Panc1 (cell line): Measurements from ENCODE around the gene GTF2A2. TPM values are rescaled to one million over a fixed set of nuclear protein-coding genes. Genes with fewer than 3 reads are reported as not detected.

Source experiments
- ATAC-seq: fragments of 200-7000 bp; cut with Tn5 transposase; 2 replicates; pipeline ENCODE4 v1.9.1; 2020; ENCODE audit warnings: mild to moderate bottlenecking, moderate library complexity
- BruUV-seq: library from RNA; stranded (reverse); fragments of 400-500 nt; replicated peaks from 2 replicates; lab custom pipeline; 2021; lab: Mats Ljungman, UMichigan
- CTCF ChIA-PET: fragments of 300-600 bp; sonication (Branson Sonifier 250); formaldehyde crosslinking; loops from one replicate; lab custom pipeline; 2022; ENCODE audit warnings: antibody characterized with exemption; lab: Charles Lee
- POLR2A ChIA-PET: fragments of 300-600 bp; sonication (Branson Sonifier 250); formaldehyde crosslinking; loops from one replicate; lab custom pipeline; 2022; ENCODE audit warnings: antibody characterized with exemption; lab: Charles Lee
- DNase-seq: peaks from one replicate; pipeline ENCODE4 v3.0.0-alpha.2; 2010; ENCODE audit warnings: low read depth, low spot score
- H3K27ac ChIP-seq: 2 replicates; pipeline ENCODE4 v1.5.1; 2011; ENCODE audit warnings: mild to moderate bottlenecking, low read length, inconsistent platforms
- H3K27me3 ChIP-seq: fragments of 200-500 bp; sonication (Bioruptor generic); 2 replicates; pipeline ENCODE4 v1.6.0; 2014; ENCODE audit warnings: low read length, inconsistent platforms; ENCODE audit not compliant: control insufficient read depth, insufficient read depth
- H3K36me3 ChIP-seq: fragments of 200-500 bp; sonication (Bioruptor generic); 2 replicates; pipeline ENCODE4 v1.5.1; 2014; ENCODE audit warnings: inconsistent platforms, mild to moderate bottlenecking, low read length, moderate library complexity; ENCODE audit not compliant: control insufficient read depth, insufficient read depth
- H3K4me1 ChIP-seq: 2 replicates; pipeline ENCODE4 v1.5.1; 2011; ENCODE audit warnings: inconsistent platforms, mild to moderate bottlenecking, low read length, moderate library complexity; ENCODE audit not compliant: control insufficient read depth, insufficient read depth
- H3K4me3 ChIP-seq, 2 experiments: 2 replicates each; pipeline ENCODE4 v1.5.1; 2011 to 2012; ENCODE audit warnings: low read depth in 2 of 2, low read length in 2 of 2, mild to moderate bottlenecking in 2 of 2, inconsistent platforms in 1 of 2, moderate library complexity in 1 of 2
- H3K9me3 ChIP-seq: fragments of 200-500 bp; sonication (Bioruptor generic); 2 replicates; pipeline ENCODE4 v1.5.1; 2014; ENCODE audit warnings: low read depth, mild to moderate bottlenecking, inconsistent platforms, low read length, moderate library complexity; ENCODE audit not compliant: control insufficient read depth, insufficient read depth
- POLR2AphosphoS5 ChIP-seq: IDR thresholded peaks from 2 replicates; pipeline ENCODE4 v1.6.1; 2012; ENCODE audit warnings: mild to moderate bottlenecking, low read depth, low read length, moderate library complexity
- SIN3A ChIP-seq: IDR thresholded peaks from 2 replicates; pipeline ENCODE4 v1.6.1; 2012; ENCODE audit warnings: low read depth, mild to moderate bottlenecking, low read length, moderate library complexity, borderline replicate concordance; ENCODE audit not compliant: insufficient read depth
- TCF7L2 ChIP-seq: IDR thresholded peaks from 2 replicates; pipeline ENCODE4 v1.6.1; 2011; ENCODE audit warnings: mild to moderate bottlenecking, low read depth, low read length, inconsistent platforms
- in situ Hi-C: cut with HindIII; loops from 2 replicates; pipeline ENCODE4 v1.10.0; 2016; ENCODE audit warnings: low sequenced_read_pairs, low pct_unique_long_range_greater_than_20kb
- intact Hi-C: fragments of 100-400 bp; cut with micrococcal nuclease; formaldehyde crosslinking; loops from one replicate; pipeline ENCODE4 v1.10.0; 2022; ENCODE audit not compliant: unreplicated experiment
- total RNA-seq: library from RNA; stranded (reverse); gene quantifications from one replicate; pipeline ENCODE4 v1.2.1, GENCODE V29; 2021; ENCODE audit not compliant: unreplicated experiment
- TF ChIP-seq, protein P1 (sequence below), 2 experiments: IDR thresholded peaks; 2 replicates each; pipeline ENCODE4 v1.6.1; 2011 to 2012; ENCODE audit warnings: low read depth in 2 of 2, control low read depth in 1 of 2, low read length in 1 of 2, mild to moderate bottlenecking in 1 of 2, moderate library complexity in 1 of 2; ENCODE audit not compliant: insufficient read depth in 1 of 2
- TF ChIP-seq, protein P2 (sequence below): fragments of 450-650 bp; IDR thresholded peaks from 2 replicates; pipeline ENCODE4 v1.5.1; 2017; ENCODE audit warnings: mild to moderate bottlenecking

GTF2A2 gene
- total RNA-seq, 1 experiment from 2014 or later = 234 TPM

- ChIA-PET POLR2A (no interaction called here), CTCF (no interaction called here)
- no peaks in the 10 kb centered on the region for H3K9me3 ChIP-seq
- H3K27ac ChIP-seq = no peak overlapping the region
- ATAC-seq = no peak
- in situ Hi-C loops (no loop called here), intact Hi-C loops (loop anchor here (5.0 kb wide), 1 partner anchor 633 kb away; no protein-coding TSS in a partner anchor)
- BruUV-seq = no TSS peak
- H3K27me3 ChIP-seq = no peaks in the 10 kb centered on the region; the same call in 1 of the 2 replicates
- TF ChIP-seq TCF7L2 (no peak), POLR2AphosphoS5 (no peak), SIN3A (no peak)
- TF ChIP-seq, protein P1, sequence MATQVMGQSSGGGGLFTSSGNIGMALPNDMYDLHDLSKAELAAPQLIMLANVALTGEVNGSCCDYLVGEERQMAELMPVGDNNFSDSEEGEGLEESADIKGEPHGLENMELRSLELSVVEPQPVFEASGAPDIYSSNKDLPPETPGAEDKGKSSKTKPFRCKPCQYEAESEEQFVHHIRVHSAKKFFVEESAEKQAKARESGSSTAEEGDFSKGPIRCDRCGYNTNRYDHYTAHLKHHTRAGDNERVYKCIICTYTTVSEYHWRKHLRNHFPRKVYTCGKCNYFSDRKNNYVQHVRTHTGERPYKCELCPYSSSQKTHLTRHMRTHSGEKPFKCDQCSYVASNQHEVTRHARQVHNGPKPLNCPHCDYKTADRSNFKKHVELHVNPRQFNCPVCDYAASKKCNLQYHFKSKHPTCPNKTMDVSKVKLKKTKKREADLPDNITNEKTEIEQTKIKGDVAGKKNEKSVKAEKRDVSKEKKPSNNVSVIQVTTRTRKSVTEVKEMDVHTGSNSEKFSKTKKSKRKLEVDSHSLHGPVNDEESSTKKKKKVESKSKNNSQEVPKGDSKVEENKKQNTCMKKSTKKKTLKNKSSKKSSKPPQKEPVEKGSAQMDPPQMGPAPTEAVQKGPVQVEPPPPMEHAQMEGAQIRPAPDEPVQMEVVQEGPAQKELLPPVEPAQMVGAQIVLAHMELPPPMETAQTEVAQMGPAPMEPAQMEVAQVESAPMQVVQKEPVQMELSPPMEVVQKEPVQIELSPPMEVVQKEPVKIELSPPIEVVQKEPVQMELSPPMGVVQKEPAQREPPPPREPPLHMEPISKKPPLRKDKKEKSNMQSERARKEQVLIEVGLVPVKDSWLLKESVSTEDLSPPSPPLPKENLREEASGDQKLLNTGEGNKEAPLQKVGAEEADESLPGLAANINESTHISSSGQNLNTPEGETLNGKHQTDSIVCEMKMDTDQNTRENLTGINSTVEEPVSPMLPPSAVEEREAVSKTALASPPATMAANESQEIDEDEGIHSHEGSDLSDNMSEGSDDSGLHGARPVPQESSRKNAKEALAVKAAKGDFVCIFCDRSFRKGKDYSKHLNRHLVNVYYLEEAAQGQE (IDR thresholded peaks at IDR 0.05; ENCODE audit: insufficient read depth in 1 of 2, low read depth in 2 of 2, low read length in 1 of 2) = no peak
- TF ChIP-seq, protein P2, sequence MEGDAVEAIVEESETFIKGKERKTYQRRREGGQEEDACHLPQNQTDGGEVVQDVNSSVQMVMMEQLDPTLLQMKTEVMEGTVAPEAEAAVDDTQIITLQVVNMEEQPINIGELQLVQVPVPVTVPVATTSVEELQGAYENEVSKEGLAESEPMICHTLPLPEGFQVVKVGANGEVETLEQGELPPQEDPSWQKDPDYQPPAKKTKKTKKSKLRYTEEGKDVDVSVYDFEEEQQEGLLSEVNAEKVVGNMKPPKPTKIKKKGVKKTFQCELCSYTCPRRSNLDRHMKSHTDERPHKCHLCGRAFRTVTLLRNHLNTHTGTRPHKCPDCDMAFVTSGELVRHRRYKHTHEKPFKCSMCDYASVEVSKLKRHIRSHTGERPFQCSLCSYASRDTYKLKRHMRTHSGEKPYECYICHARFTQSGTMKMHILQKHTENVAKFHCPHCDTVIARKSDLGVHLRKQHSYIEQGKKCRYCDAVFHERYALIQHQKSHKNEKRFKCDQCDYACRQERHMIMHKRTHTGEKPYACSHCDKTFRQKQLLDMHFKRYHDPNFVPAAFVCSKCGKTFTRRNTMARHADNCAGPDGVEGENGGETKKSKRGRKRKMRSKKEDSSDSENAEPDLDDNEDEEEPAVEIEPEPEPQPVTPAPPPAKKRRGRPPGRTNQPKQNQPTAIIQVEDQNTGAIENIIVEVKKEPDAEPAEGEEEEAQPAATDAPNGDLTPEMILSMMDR = no peak
- no peak overlapping the region for H3K4me3 ChIP-seq
- no peaks in the 10 kb centered on the region; the same call in 1 of the 2 replicates for H3K4me1 ChIP-seq
- DNase-seq = no peak
- no peaks in the 10 kb centered on the region; the same call in 1 of the 2 replicates for H3K36me3 ChIP-seq
Measured at GRCh38 chr15:59694779-59695178, 37.5 kb upstream of the GTF2A2 start.

- ChIA-PET POLR2A (no interaction called here), CTCF (interaction anchor here (0.6 to 2.2 kb wide), 9 partner anchors 158 to 1096 kb away, joined by 3 to 19 read pairs (median 4); no protein-coding TSS in a partner anchor)
- in situ Hi-C loops = no loop called here
Measured at GRCh38 chr15:59691194-59691805, 34.0 kb upstream of the GTF2A2 start.

More at GRCh38 chr15:59691194-59691805, 34.0 kb upstream of the GTF2A2 start:
- H3K27ac ChIP-seq = no peak overlapping the region
- TF ChIP-seq, protein P2 = peak; percentile 72; the same call in 1 of the 2 replicates
- TF ChIP-seq, protein P1 (IDR thresholded peaks at IDR 0.05; ENCODE audit: insufficient read depth in 1 of 2, low read depth in 2 of 2, low read length in 1 of 2) = no peak
- ATAC-seq = no peak
- H3K36me3 ChIP-seq = no peaks in the 10 kb centered on the region; the same call in 1 of the 2 replicates
- DNase-seq = no peak
- H3K4me1 ChIP-seq = peaks cover 10% of the 10 kb centered on the region
- BruUV-seq = no TSS peak
- no peak overlapping the region for H3K4me3 ChIP-seq
- intact Hi-C loops = loop anchor here (5.0 kb wide), 1 partner anchor 636 kb away; no protein-coding TSS in a partner anchor
- no peaks in the 10 kb centered on the region for H3K27me3 ChIP-seq
- no peaks in the 10 kb centered on the region for H3K9me3 ChIP-seq
